Motor neuron (in vitro differentiated cells): ENCODE data around the gene BTBD7. TPM values are rescaled to one million over a fixed set of nuclear protein-coding genes. Genes with fewer than 3 reads are reported as not detected.

ENCODE experiments used
- ATAC-seq, 8 experiments: fragments of 200-7000 bp; cut with Tn5 transposase; replicated peaks in 6 of 8; 2 replicates each; pipeline ENCODE4 v1.8.0; 2021; ENCODE audit warnings: mild to moderate bottlenecking in 8 of 8, moderate library complexity in 8 of 8
- H3K27ac ChIP-seq, 2 donors: fragments of 250-450 bp; sonication (Bioruptor Pico); 2 replicates each; pipeline ENCODE4 v1.9.0; 2021; ENCODE audit warnings: antibody characterized with exemption in 2 of 2, mild to moderate bottlenecking in 2 of 2, moderate library complexity in 1 of 2
- H3K4me1 ChIP-seq, 2 donors: fragments of 250-450 bp; sonication (Bioruptor Pico); replicated peaks in 1 of 2; 2 replicates each; pipeline ENCODE4 v1.6.1; 2021; ENCODE audit warnings: antibody characterized with exemption in 2 of 2, mild to moderate bottlenecking in 2 of 2, moderate library complexity in 1 of 2
- H3K4me3 ChIP-seq, 5 donors: fragments of 250-450 bp; sonication (Bioruptor Pico); 2 replicates each; pipeline ENCODE4 v1.9.0; 2021; ENCODE audit warnings: antibody characterized with exemption in 5 of 5, mild to moderate bottlenecking in 5 of 5, moderate library complexity in 4 of 5
- WGBS, 10 experiments: fragments of 450-650 bp; shearing (Covaris generic); methylation state at CpG; one replicate each; pipeline ENCODE4 v1.0.0; 2022; 5-methylcytosine and 5-hydroxymethylcytosine counted together
- in situ Hi-C, 9 experiments: fragments of 400-800 bp; cut with MboI; loops; one replicate each; pipeline ENCODE4 v1.15.0; 2021; ENCODE audit warnings: low sequenced_read_pairs in 9 of 9, low pct_unique_long_range_greater_than_20kb in 2 of 9; ENCODE audit not compliant: unreplicated experiment in 9 of 9
- total RNA-seq, 8 experiments: library from RNA; unstranded; fragments of 300-600 nt; gene quantifications; 2 replicates each; pipeline versions ENCODE4 v1.2.3 to v1.2.4, GENCODE V29; 2022

BTBD7 gene
- total RNA-seq, 8 experiments from 2014 or later: 10.1 to 26.0 (median 15.1) TPM

DNA sequence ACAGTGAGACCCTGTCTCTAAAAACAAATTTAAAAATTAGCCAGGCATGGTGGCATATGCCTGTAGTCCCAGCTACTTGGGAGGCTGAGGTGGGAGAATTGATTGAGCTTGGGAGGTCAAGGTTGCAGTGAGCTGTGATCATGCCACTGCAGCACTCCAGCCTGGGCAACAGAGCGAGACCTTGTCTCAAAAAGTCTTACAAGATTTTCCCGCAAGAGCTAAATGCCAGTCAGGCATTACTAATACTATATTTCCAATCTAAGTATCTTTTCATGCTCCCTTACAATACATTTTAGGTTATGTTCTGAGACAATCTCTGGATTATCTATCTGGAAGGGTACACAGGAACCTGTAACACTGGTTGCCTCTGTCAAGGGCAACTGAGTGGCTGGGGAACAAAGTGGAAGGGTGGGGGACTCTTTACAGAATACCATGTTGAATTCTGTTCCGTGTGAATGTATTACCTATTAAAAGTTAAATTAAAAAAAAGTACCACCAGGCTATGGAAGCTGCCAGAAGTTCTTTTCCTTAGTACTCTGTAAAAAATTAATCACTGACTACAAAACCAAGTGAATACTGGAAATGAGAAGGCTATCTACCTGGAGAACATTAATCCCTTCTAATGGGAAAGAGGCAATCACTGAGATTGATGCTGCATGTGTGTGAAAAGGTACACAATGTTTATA is 56.7 kb downstream of the BTBD7 start:
- ATAC-seq: no peak
- in situ Hi-C loops: no loop called here
- no peak overlapping the region for H3K4me3 ChIP-seq
- 83 to 100% (median 100%) methylated on average over 1 to 3 of the region's 3 CpGs; no CpG with 5 or more reads in 1 of the 10 experiments for WGBS, 10 experiments
- H3K4me1 ChIP-seq: no peaks in the 10 kb centered on the region
- H3K27ac ChIP-seq: no peak overlapping the region

DNA sequence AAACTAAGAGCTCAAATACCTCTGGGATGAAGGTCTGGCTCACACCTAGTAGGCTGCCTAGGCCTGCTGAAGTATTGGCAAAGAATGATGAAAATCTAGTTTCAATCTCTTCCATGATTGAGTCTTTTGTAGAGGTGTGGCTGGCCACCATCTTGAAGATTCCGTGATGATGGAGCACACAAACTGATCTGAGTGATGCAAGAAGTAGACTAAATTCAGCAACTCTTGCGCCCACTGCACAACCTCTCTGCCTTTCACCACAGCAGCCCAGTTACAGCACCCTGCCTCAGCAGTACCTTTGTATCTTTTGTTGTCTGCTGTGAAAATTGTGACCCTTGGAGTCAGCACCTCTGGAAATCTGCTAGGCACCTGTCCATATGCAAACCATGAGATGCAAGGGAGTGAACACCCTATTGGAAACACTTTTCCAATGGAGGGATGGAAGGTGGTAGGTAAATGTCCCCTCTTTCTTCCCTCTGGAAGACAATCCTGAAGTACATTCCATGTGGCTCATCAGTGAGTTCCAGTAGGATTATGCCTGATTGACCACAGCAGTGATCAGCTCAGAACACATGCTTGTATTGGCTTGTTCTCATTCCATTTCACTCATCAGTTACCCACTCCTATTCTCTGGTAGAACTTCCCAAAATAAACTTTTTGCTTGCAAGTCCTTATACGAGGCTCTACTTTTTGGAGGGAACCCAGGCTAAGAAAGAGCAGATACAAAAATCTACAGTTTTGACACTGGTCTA is 58.6 kb downstream of the BTBD7 start:
- WGBS, 10 experiments: 83 to 100% (median 95%) methylated on average over 1 to 2 of the region's 3 CpGs; no CpG with 5 or more reads in 4 of the 10 experiments
- no peak overlapping the region for H3K27ac ChIP-seq
- peaks cover 4 to 5% of the 10 kb centered on the region in 2 donors for H3K4me1 ChIP-seq
- in situ Hi-C loops: no loop called here
- no peak for ATAC-seq
- H3K4me3 ChIP-seq: no peak overlapping the region

DNA sequence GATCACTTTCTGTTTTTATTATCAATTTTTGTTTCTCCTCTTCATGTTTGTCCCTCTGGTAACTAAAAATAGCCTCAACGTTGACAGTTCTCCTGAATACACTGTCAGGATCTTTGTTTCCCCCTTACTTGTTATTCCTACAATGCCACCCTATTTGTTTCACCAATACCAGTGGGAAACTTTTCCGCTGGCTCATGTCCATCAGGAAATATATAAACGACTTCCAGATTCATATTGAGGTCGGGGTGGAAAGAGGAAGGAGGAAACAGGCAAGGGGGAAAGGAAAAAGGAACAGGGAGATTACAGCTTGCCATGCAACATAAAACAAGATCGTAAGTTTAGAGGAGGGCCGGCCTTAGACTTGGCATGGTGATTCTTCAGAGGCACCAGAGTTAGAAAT is 61.7 kb downstream of the BTBD7 start:
- no peak overlapping the region for H3K4me3 ChIP-seq
- 70 to 94% (median 88%) methylated on average over 2 to 5 of the region's 6 CpGs for WGBS, 10 experiments
- in situ Hi-C loops: no loop called here
- H3K4me1 ChIP-seq: peaks cover 8 to 9% of the 10 kb centered on the region in 2 donors
- no peak for ATAC-seq
- no peak overlapping the region for H3K27ac ChIP-seq

DNA sequence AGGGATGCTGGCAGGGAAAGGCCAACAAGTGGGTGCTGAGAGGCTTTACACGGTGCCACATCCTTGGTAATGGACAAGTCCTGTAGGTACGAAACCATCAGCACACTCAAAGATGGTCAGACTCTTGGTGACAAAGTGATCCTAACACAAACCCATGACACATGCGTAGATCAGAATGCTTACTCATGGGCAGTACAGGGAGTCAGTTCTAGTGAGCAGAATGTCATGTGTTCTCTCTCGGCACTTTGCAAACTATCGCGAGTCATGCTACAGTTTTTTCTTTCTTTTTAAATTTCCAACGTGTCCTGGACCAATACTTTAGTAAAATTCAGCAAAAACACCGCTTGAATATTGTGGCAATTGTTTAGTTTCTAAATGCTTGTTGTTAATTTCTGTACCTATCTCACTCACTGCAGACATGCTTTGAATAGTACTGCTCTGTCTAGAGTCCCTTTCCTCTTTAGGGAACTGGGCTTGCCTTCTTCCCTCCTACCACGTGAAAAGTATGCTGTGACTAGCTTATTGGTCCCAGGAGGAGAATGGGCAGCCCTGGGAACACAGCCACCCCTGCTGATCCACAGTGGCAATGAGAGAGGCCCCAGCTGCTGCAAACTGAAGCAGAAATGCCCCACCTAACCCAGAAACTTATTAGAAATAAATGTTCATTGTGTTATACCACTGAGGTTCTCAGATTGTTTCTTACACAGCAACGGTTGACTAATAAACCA is 63.3 kb downstream of the BTBD7 start:
- H3K4me1 ChIP-seq: peaks cover 8 to 9% of the 10 kb centered on the region in 2 donors
- H3K27ac ChIP-seq: no peak overlapping the region
- peak in 7 of 8 experiments; percentile 74 to 94 (median 92) for ATAC-seq
- 58 to 97% (median 82%) methylated on average over 5 to 10 of the region's 10 CpGs for WGBS, 10 experiments
- no peak overlapping the region for H3K4me3 ChIP-seq
- in situ Hi-C loops: no loop called here

DNA sequence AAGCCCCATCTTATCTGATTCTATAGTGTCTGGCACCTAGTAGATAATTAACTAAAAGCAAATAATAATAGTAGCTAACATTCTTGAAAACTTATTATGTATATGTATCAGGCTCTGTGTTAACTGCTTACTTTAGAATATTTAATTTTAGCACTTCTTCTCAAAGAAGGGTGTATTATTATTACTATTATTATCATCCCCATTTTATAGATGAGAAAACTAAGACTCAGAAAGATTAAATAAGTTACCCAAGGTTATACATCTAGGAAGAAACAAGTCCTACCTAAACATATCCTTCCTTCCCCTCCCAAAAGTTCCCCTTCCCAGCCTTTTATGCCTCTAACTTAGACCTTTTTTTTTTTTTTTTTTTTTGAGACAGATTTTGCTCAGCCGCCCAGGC is 64.4 kb downstream of the BTBD7 start:
- no peak overlapping the region for H3K4me3 ChIP-seq
- in situ Hi-C loops: no loop called here
- H3K27ac ChIP-seq: no peak overlapping the region
- H3K4me1 ChIP-seq: peaks cover 8 to 11% of the 10 kb centered on the region in 2 donors
- WGBS, 10 experiments: no CpG with 5 or more reads among the region's 1 CpG
- no peak for ATAC-seq

DNA sequence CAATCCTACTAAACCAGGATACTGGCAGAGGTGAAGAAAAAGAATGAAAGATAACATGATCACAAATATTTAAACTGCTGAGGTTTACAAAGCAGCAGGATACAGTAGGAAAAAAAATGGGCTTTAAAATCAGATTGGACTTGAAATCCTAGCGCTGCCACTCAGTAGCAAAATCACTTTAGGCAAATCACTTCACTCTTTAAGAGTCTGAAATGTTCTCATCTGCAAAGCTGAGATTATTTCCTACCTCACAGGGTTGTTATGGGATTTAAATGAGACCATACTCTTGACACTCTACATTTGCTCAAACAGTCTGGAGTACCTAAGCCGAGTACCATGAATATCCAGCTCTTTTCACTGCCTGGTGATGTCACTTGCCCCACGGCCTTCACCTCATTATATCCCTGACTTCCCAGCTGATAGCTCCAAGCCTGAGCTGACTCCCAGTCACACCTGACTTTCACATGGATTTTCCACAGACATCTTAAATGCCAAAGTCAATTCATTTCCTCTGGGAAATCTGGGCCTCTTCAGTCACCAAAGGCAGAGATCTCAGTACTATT is 65.6 kb downstream of the BTBD7 start:
- 60 to 96% (median 81%) methylated on average over 1 to 3 of the region's 3 CpGs; no CpG with 5 or more reads in 5 of the 10 experiments for WGBS, 10 experiments
- in situ Hi-C loops: no loop called here
- no peak overlapping the region for H3K4me3 ChIP-seq
- ATAC-seq: peak in 2 of 8 experiments; percentile 34 to 47
- peaks cover 8 to 14% of the 10 kb centered on the region in 2 donors for H3K4me1 ChIP-seq
- H3K27ac ChIP-seq: no peak overlapping the region

DNA sequence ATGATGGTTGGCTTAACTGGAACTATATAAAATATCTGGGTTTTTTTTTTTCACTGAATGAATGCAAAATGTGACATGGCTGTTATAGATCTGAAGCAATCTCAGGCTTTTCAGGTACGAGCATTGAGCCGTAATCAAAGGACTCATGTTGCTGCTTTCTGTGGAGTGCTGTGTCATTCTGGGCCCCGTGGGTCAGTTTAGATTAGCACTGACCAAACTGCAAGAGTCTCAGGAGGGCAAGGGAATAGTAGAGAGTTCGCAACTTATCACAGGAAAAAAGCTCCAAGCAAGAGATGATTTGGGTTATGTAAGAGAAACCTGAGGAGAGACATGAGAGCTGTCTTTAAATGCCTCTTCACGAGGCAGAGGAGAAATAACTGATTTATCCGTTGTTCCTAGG is 66.7 kb downstream of the BTBD7 start:
- Histone ChIP-seq H3K4me1 (peaks cover 8 to 14% of the 10 kb centered on the region in 2 donors), H3K27ac (no peak overlapping the region), H3K4me3 (no peak overlapping the region)
- in situ Hi-C loops: no loop called here
- 73 to 100% (median 88%) methylated on average over 2 to 6 of the region's 6 CpGs; no CpG with 5 or more reads in 1 of the 10 experiments for WGBS, 10 experiments
- no peak for ATAC-seq

DNA sequence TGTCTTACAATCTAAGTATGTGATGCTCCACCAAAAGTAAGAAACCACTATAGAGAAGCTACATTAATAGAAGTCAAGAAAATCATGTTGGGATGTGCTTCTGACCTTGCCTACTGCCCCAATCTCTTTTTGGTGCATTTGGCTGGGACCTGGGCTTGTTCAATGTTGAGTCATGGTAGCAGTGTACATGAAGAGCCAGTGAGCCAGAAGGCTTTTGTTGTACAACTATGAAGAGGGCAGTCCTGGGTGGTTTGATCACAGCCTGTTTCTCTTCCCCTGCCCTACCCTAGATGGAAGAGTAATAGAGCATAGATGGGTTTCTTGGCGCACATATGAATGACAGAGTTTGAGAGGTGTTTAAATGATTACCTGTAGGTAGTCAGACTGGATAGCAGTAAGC is 69.4 kb downstream of the BTBD7 start:
- peaks cover 3 to 10% of the 10 kb centered on the region in 2 donors for H3K4me1 ChIP-seq
- in situ Hi-C loops: no loop called here
- ATAC-seq: no peak
- 40% methylated on average over 1 of the region's 1 CpG; no CpG with 5 or more reads in 9 of the 10 experiments for WGBS, 10 experiments
- H3K4me3 ChIP-seq: no peak overlapping the region
- no peak overlapping the region for H3K27ac ChIP-seq

DNA sequence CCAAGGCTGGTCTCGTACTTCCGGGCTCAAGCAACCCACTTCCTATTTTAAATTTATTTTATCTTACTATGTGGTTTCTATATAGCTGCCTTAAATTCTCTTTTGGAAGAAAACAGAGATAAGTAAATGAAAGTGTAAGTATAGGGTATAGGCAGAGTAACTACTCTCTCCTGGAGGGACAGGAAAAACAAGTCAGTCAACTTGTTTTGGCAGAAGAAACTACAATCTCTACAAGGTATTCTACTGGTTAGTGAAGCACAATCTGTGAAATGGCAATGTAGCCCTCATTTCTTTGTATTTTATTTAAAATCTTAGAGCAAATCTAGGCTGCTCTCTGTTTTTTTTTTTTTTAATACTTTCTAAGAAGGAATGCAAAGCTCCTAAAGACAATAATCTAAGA is 70.4 kb downstream of the BTBD7 start:
- 80 to 100% (median 100%) methylated on average over 1 to 2 of the region's 2 CpGs; no CpG with 5 or more reads in 3 of the 10 experiments for WGBS, 10 experiments

DNA sequence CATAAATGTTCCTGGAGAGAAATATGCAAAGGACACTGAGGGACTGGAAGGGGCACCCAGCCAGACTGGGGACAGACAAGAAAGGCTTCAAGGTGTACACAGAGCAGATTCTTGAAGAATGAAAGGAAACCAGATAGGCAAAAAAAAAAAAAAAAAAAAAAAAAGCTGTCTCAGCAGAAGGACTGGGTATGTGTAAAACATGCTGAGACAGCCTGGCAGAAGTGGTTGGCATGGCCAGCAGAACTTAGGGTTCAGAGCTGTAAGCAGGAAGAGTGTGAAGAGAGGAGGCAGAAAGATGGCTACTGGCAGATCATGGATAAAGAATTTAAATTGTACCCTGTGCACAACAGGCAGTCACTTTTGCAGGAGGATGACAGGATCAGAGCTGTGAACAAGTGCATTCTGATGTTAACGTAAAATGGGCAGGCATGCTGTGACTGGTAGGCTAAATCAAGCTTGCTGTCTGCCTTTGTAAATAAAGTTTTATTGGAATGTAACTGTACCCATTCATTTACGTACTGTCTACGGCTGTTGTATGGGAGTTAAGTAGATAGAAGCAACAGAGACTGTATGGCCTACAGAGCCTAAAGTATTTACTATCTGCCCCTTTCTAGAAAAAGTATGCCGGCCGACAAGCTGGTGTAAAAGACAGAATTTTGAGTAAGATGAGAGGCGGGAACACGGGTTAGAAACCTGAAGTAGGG is 83.6 kb downstream of the BTBD7 start:
- Histone ChIP-seq H3K4me1 (no peaks in the 10 kb centered on the region), H3K27ac (no peak overlapping the region), H3K4me3 (no peak overlapping the region)
- in situ Hi-C loops: loop anchor here in 2 of 9 experiments (25.0 kb wide), 2 partner anchors 288 to 363 kb away; no protein-coding TSS in a partner anchor
- ATAC-seq: no peak
- WGBS, 10 experiments: 85 to 100% (median 96%) methylated on average over 1 to 7 of the region's 7 CpGs

More for the DNA sequence above, 70.4 kb downstream of the BTBD7 start:
- no peak for ATAC-seq
- Histone ChIP-seq H3K27ac (no peak overlapping the region), H3K4me3 (no peak overlapping the region), H3K4me1 (peaks cover 1 to 7% of the 10 kb centered on the region in 2 donors)
- in situ Hi-C loops: no loop called here

DNA sequence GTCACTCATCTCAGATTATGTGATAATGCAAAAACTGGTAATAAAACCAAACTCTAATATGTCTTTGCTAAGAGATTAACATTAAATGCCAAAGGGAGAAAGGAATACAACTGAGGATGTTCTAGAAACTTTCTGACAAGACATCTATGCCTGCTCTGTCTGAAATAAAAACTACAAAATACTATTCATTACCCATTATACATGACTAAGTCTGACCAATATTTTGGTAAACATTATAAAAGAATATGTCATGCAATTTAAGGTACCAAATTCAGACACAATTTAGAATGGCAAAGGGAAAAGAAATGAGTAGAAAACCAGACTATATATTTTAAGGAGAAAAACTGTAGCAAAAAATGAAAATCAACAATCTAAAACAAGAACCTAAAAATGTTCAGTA is 86.3 kb downstream of the BTBD7 start:
- no peak overlapping the region for H3K27ac ChIP-seq
- no peak overlapping the region for H3K4me3 ChIP-seq
- in situ Hi-C loops: loop anchor here in 2 of 9 experiments (25.0 kb wide), 2 partner anchors 291 to 366 kb away; no protein-coding TSS in a partner anchor
- no peak for ATAC-seq
- no peaks in the 10 kb centered on the region for H3K4me1 ChIP-seq

DNA sequence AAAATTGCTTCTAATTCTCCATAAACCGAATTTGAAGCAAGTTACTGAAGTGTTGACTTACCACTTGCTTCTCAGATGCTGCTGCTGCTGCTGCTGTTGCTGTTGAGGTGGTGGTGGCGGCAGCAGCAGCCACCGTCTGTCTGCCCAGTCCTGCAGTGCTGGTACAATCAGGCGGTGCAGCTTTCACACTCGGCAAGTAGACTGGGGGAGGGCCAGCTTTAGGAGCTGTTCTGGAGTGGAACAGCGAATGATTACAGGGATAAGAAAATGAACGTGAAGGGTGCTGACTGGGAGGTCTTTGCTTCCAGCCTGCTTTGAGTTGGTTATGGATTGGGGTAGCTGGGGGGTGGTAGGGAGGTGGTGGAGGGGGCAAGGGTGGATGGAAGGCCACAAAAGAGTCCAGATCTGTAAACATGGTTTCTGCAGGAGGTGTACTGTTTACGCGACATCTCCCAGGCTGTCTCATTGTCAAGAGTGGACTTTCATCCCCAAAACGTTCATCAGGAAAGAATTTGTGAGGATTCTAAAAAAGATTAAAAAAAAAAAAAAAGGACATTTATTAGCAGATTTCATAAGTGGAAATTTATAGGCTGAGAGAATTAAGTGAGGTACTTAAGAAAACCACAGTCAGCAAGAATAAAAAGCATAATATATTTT is 86.9 kb downstream of the BTBD7 start:
- in situ Hi-C loops: loop anchor here in 2 of 9 experiments (25.0 kb wide), 2 partner anchors 291 to 366 kb away; no protein-coding TSS in a partner anchor
- 50 to 97% (median 81%) methylated on average over 1 to 7 of the region's 10 CpGs for WGBS, 10 experiments
- H3K4me3 ChIP-seq: no peak overlapping the region
- H3K27ac ChIP-seq: no peak overlapping the region
- H3K4me1 ChIP-seq: no peaks in the 10 kb centered on the region
- ATAC-seq: no peak
